Epithelial cell of esophagus (primary cell): ENCODE data around the gene ASTN2.
"Not testable (repeated sequence)": the region's sequence is repeated elsewhere in the genome, so short reads cannot be mapped to it uniquely, and the experiment has no call there.

Experiments
- DNase-seq: peaks from one replicate; pipeline ENCODE4 v3.0.0; 2010; ENCODE audit warnings: low read depth
- H3K4me3 ChIP-seq: 2 replicates; pipeline ENCODE4 v1.5.1; 2011; ENCODE audit warnings: mild to moderate bottlenecking, low read length, control low read depth
- CTCF ChIP-seq: IDR thresholded peaks from 2 replicates; pipeline ENCODE4 v1.5.1; 2011; ENCODE audit warnings: low read depth, mild to moderate bottlenecking, low read length, control low read depth, inconsistent platforms; ENCODE audit not compliant: insufficient read depth; ENCODE audit errors: missing control alignments

The ASTN2 gene

GRCh38 chr9:116456490-116457088 is 958.3 kb downstream of the ASTN2 start:
- TF ChIP-seq CTCF, result no peak
- H3K4me3 ChIP-seq, result no peak overlapping the region
- no peak for DNase-seq

GRCh38 chr9:116454539-116454938 is 960.3 kb downstream of the ASTN2 start:
- DNase-seq, H3K4me3 ChIP-seq: not testable (repeated sequence)

- no peak for TF ChIP-seq CTCF
- H3K4me3 ChIP-seq, result no peak overlapping the region
- DNase-seq, result no peak
Observed at GRCh38 chr9:116453785-116454184, 961.1 kb downstream of the ASTN2 start.

- no peak for DNase-seq
- no peak overlapping the region for H3K4me3 ChIP-seq
- no peak for TF ChIP-seq CTCF
Observed at GRCh38 chr9:116452634-116453033, 962.2 kb downstream of the ASTN2 start.

GRCh38 chr9:116452227-116452626 is 962.6 kb downstream of the ASTN2 start:
- no peak for TF ChIP-seq CTCF
- no peak for DNase-seq
- H3K4me3 ChIP-seq, result no peak overlapping the region

GRCh38 chr9:116451500-116452115 is 963.2 kb downstream of the ASTN2 start:
- DNase-seq, result no peak
- no peak for TF ChIP-seq CTCF
- H3K4me3 ChIP-seq, result no peak overlapping the region

- DNase-seq, result peak; percentile 14
- TF ChIP-seq CTCF, result no peak
- no peak overlapping the region for H3K4me3 ChIP-seq
Observed at GRCh38 chr9:116450378-116451139, 964.3 kb downstream of the ASTN2 start.
